Stimulated activated CD8-positive, alpha-beta memory T cell treated with anti-CD3 and anti-CD28 coated beads, Interleukin-15, amount 100 ng/mL, for 48 hours (primary cell): Measurements from ENCODE around the gene JMJD7.

Experiments used
- DNase-seq, 2 donors: peaks; one replicate each; pipeline ENCODE4 v3.0.0-alpha.2; 2020; ENCODE audit warnings: low read depth in 2 of 2

JMJD7 gene

GRCh38 chr15:41882689-41883483 is 55.0 kb downstream of the JMJD7 start:
- no peak for DNase-seq

GRCh38 chr15:41883484-41883825 is 55.6 kb downstream of the JMJD7 start:
- no peak for DNase-seq

- DNase-seq, result no peak
These were observed 56.6 kb downstream of the JMJD7 start for GRCh38 chr15:41884458-41884857.

DNA sequence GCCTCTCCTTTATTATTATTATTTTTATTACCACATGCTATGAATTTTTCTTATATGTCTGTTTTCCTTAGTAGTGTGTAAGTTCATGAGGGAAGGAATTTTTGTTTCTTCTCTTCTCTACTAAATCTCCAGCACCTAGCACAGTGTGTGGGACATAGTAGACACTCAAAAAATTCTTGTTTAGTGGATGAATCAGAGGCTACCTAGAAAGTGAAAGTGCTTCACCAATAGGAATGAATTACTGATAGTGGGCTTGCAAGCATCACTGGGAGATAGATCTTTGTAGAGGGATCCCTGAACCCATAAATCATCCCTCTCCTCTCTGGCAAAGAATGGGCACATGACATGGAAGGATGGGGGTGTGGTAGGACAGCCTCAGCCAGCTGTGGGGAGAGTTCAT is 57.4 kb downstream of the JMJD7 start:
- DNase-seq, result no peak

DNA sequence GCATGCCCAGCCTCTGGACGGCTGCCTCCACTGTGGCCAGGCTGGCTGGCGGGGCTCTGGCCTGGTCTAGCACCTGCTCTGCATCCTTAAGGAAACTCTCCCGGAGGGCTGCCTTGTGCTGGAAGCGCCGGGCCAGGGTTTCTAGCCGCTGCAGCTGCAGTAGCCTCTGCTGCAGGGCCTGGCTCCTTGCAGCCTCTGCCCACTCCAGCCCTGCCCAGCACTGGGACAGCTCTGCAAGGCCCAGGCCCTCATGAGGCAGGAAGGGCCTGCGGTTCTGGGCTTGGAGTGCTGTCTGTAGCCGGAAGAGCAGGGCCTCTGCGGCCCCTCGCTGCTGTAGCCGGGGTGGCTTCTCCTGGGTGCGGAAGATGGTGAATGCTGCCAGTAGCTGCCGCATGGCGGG is 57.9 kb downstream of the JMJD7 start:
- no peak for DNase-seq

- no peak for DNase-seq
These were observed 58.8 kb downstream of the JMJD7 start for GRCh38 chr15:41886741-41887140.

- DNase-seq, result no peak
These were observed 59.3 kb downstream of the JMJD7 start for GRCh38 chr15:41887161-41887560.
